ENCODE results near the gene RBM33.

DNA sequence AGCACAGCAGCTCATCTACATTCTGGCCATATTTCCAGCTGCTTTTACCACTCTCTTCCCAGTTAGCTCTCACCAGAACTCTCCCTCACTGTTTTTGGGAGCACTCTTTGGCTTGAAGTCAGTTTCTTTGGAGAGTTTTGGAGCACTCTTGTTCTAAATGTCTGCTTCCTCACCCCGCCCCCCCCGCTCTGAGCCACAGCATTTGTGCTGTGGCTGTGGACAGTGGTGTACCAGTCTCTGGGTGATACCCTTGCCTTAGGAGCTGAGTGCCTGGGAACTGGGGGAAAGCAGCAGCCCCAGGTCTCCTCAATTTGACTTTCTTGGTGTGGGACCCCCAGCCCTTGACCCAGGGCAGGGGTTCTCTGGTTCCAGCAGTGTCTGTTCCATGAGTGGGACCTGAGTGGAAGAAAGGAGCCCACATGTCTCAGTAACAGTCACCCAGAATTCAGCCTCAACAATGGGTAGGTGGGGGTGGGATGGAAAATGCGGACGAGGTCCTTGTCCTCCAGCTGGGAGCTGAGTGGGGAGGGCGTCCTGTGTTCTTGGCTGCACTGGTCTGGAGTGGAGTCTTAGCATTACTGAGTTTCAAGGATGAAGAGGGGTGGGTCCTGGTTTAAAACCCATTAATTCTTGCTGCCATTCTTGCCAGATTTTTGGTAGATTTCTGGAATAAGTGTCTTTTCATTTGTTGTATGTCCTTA, 18.0 kb downstream of the RBM33 start:
- TF ChIP-seq, protein P1, sequence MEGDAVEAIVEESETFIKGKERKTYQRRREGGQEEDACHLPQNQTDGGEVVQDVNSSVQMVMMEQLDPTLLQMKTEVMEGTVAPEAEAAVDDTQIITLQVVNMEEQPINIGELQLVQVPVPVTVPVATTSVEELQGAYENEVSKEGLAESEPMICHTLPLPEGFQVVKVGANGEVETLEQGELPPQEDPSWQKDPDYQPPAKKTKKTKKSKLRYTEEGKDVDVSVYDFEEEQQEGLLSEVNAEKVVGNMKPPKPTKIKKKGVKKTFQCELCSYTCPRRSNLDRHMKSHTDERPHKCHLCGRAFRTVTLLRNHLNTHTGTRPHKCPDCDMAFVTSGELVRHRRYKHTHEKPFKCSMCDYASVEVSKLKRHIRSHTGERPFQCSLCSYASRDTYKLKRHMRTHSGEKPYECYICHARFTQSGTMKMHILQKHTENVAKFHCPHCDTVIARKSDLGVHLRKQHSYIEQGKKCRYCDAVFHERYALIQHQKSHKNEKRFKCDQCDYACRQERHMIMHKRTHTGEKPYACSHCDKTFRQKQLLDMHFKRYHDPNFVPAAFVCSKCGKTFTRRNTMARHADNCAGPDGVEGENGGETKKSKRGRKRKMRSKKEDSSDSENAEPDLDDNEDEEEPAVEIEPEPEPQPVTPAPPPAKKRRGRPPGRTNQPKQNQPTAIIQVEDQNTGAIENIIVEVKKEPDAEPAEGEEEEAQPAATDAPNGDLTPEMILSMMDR (tag by site-specific recombination; IDR thresholded peaks at IDR 0.05): no peak
- TF ChIP-seq ZNF558 (tag by site-specific recombination; IDR thresholded peaks at IDR 0.05) (no peak), YY1 (tag by site-specific recombination; IDR thresholded peaks at IDR 0.05) (no peak), ZNF112 (tag by site-specific recombination; IDR thresholded peaks at IDR 0.05) (no peak), ZNF292 (tag by site-specific recombination; IDR thresholded peaks at IDR 0.05; ENCODE audit: borderline replicate concordance, low read depth) (no peak), ZNF626 (tag by site-specific recombination; IDR thresholded peaks at IDR 0.05) (no peak), GLI2 (tag by site-specific recombination; IDR thresholded peaks at IDR 0.05; ENCODE audit: borderline replicate concordance, low read depth) (no peak)
- TF ChIP-seq, protein P2, sequence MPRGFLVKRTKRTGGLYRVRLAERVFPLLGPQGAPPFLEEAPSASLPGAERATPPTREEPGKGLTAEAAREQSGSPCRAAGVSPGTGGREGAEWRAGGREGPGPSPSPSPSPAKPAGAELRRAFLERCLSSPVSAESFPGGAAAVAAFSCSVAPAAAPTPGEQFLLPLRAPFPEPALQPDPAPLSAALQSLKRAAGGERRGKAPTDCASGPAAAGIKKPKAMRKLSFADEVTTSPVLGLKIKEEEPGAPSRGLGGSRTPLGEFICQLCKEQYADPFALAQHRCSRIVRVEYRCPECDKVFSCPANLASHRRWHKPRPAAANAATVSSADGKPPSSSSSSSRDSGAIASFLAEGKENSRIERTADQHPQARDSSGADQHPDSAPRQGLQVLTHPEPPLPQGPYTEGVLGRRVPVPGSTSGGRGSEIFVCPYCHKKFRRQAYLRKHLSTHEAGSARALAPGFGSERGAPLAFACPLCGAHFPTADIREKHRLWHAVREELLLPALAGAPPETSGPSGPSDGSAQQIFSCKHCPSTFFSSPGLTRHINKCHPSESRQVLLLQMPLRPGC (tag by site-specific recombination; IDR thresholded peaks at IDR 0.05): no peak
- TF ChIP-seq, protein P3, sequence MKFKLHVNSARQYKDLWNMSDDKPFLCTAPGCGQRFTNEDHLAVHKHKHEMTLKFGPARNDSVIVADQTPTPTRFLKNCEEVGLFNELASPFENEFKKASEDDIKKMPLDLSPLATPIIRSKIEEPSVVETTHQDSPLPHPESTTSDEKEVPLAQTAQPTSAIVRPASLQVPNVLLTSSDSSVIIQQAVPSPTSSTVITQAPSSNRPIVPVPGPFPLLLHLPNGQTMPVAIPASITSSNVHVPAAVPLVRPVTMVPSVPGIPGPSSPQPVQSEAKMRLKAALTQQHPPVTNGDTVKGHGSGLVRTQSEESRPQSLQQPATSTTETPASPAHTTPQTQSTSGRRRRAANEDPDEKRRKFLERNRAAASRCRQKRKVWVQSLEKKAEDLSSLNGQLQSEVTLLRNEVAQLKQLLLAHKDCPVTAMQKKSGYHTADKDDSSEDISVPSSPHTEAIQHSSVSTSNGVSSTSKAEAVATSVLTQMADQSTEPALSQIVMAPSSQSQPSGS (tag by site-specific recombination; IDR thresholded peaks at IDR 0.05; ENCODE audit: low read depth): no peak
